ENCODE measurements around the gene IKBKE.

IKBKE gene

DNA sequence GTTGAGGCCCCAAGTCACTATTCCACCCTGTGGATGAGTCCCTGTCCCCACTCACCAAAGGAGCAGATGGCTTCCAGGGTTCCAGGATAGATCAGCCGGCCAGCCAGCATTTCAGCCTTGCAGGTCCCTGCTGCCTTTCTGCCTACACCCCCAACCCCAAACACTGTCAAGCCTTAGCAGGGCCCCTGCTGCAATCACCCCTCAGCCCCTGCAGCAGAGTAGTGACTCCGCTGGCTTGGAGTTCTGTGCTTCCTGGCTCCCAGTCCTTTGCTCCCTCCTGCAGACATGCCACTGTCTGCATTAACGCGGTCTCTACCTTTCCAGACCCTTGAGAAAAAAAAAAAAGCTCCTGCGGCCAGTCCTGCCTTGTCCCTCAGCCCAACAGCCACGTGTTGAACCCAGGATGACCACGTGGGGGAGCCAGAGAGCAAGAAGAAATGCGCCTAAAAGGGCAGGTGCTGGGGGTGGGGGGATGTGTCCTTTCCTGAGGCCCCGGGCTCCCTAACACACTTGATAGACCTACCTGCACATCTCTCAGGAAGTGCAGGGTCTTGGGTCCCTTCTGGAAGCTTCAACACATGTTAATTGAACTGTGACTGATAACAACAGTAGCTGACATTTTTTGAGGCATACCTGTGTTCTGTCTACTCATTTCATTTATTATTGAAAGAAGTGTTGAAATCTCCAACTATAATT is 74.4 kb downstream of the IKBKE start (continued):
- TF ChIP-seq, protein P1, sequence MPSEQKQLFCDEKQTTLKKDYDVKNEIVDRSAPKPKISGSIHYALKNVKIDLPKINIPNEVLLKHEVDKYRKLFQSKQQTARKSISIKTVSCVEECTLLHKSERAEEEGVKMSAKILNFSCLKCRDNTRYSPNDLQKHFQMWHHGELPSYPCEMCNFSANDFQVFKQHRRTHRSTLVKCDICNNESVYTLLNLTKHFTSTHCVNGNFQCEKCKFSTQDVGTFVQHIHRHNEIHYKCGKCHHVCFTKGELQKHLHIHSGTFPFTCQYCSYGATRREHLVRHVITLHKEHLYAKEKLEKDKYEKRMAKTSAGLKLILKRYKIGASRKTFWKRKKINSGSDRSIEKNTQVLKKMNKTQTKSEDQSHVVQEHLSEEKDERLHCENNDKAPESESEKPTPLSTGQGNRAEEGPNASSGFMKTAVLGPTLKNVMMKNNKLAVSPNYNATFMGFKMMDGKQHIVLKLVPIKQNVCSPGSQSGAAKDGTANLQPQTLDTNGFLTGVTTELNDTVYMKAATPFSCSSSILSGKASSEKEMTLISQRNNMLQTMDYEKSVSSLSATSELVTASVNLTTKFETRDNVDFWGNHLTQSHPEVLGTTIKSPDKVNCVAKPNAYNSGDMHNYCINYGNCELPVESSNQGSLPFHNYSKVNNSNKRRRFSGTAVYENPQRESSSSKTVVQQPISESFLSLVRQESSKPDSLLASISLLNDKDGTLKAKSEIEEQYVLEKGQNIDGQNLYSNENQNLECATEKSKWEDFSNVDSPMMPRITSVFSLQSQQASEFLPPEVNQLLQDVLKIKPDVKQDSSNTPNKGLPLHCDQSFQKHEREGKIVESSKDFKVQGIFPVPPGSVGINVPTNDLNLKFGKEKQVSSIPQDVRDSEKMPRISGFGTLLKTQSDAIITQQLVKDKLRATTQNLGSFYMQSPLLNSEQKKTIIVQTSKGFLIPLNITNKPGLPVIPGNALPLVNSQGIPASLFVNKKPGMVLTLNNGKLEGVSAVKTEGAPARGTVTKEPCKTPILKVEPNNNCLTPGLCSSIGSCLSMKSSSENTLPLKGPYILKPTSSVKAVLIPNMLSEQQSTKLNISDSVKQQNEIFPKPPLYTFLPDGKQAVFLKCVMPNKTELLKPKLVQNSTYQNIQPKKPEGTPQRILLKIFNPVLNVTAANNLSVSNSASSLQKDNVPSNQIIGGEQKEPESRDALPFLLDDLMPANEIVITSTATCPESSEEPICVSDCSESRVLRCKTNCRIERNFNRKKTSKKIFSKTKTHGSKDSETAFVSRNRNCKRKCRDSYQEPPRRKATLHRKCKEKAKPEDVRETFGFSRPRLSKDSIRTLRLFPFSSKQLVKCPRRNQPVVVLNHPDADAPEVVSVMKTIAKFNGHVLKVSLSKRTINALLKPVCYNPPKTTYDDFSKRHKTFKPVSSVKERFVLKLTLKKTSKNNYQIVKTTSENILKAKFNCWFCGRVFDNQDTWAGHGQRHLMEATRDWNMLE (tag by site-specific recombination; conservative IDR thresholded peaks at IDR 0.05; ENCODE audit: low read depth): no peak
- TF ChIP-seq ZNF302 (tag by site-specific recombination; IDR thresholded peaks at IDR 0.05; ENCODE audit: low read depth) (no peak), YY1 (tag by site-specific recombination; IDR thresholded peaks at IDR 0.05) (no peak)

DNA sequence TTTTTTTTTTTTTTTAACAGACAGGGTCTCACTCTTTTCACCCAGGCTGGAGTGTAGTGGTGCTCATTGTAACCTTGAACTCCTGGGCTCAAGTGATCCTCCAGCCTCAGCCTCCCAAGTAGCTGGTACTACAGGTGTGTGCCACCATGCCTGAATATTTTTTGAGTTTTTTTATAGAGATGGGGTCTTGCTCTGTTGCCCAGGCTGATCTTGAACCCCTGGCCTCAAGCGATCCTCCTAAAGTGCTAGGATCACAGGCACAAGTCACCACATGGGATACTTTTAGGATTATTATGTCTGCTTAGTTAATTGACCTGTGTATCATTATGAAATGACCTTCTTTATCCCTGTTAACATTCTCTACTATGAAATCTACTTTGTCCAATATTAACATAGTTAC is 75.1 kb downstream of the IKBKE start:
- Histone ChIP-seq H3K4me3 (ENCODE audit: low read depth, low read length) (no peak overlapping the region), H3K27ac (ENCODE audit: extremely low read depth, low read depth, low read length) (no peak overlapping the region), H3K4me1 (ENCODE audit: control insufficient read depth, insufficient read depth, low read length) (no peaks in the 10 kb centered on the region), H3K9me3 (ENCODE audit: control insufficient read depth, insufficient read depth, low read depth, low read length) (no peaks in the 10 kb centered on the region), H3K36me3 (ENCODE audit: control insufficient read depth in 2 of 2, insufficient read depth in 1 of 2, low read length in 2 of 2) (no peaks in the 10 kb centered on the region)
- CTCF ChIA-PET: interaction anchor here (0.6 to 6.5 kb wide), 45 partner anchors 9 to 824 kb away, joined by 3 to 94 read pairs (median 4); partner anchors contain the start of genes DYRK3 and RASSF5
- TF ChIP-seq BCL11B (tag by site-specific recombination; IDR thresholded peaks at IDR 0.05; ENCODE audit: low read depth) (no peak), ZNF121 (tag by site-specific recombination; IDR thresholded peaks at IDR 0.05) (peak; percentile 81)
- POLR2A ChIA-PET: interaction anchor here (0.7 kb wide), 1 partner anchor 1415 kb away, joined by 8 read pairs; no protein-coding TSS in a partner anchor
